Measurements from ENCODE around the gene IFT25.

IFT25 gene

GRCh38 chr1:53930932-53931331, 14.6 kb downstream of the IFT25 start:
- no peak for DNase-seq (ENCODE audit: low read depth in 4 of 4, low spot score in 1 of 4)

GRCh38 chr1:53929246-53929960, 16.1 kb downstream of the IFT25 start:
- no peak for DNase-seq (ENCODE audit: low read depth in 4 of 4, low spot score in 1 of 4)

GRCh38 chr1:53927376-53927881, 18.1 kb downstream of the IFT25 start:
- no peak for DNase-seq (ENCODE audit: low read depth in 4 of 4, low spot score in 1 of 4)

GRCh38 chr1:53919675-53920066, 25.8 kb downstream of the IFT25 start:
- no peak for DNase-seq (ENCODE audit: low read depth in 4 of 4, low spot score in 1 of 4)

GRCh38 chr1:53918343-53918742, 27.2 kb downstream of the IFT25 start:
- no peak for DNase-seq (ENCODE audit: low read depth in 4 of 4, low spot score in 1 of 4)

GRCh38 chr1:53913352-53914033, 32.0 kb downstream of the IFT25 start:
- no peak for DNase-seq (ENCODE audit: low read depth in 4 of 4, low spot score in 1 of 4)

- no peak for DNase-seq (ENCODE audit: low read depth in 4 of 4, low spot score in 1 of 4)
These were observed 34.1 kb downstream of the IFT25 start for GRCh38 chr1:53911442-53911841.

- no peak for DNase-seq (ENCODE audit: low read depth in 4 of 4, low spot score in 1 of 4)
These were observed 35.6 kb downstream of the IFT25 start for GRCh38 chr1:53909946-53910345.

- DNase-seq (ENCODE audit: low read depth in 4 of 4, low spot score in 1 of 4): no peak
These were observed 39.4 kb downstream of the IFT25 start for GRCh38 chr1:53906121-53906520.

- no peak for DNase-seq (ENCODE audit: low read depth in 4 of 4, low spot score in 1 of 4)
These were observed 40.0 kb downstream of the IFT25 start for GRCh38 chr1:53905509-53905908.

GRCh38 chr1:53902235-53903138, 43.0 kb downstream of the IFT25 start:
- DNase-seq (ENCODE audit: low read depth in 4 of 4, low spot score in 1 of 4): no peak

- DNase-seq (ENCODE audit: low read depth in 4 of 4, low spot score in 1 of 4): no peak
These were observed 45.8 kb downstream of the IFT25 start for GRCh38 chr1:53899708-53900107.

- no peak for DNase-seq (ENCODE audit: low read depth in 4 of 4, low spot score in 1 of 4)
These were observed 46.3 kb downstream of the IFT25 start for GRCh38 chr1:53899206-53899628.

GRCh38 chr1:53896635-53897229, 48.8 kb downstream of the IFT25 start:
- no peak for DNase-seq (ENCODE audit: low read depth in 4 of 4, low spot score in 1 of 4)

GRCh38 chr1:53895421-53895820, 50.1 kb downstream of the IFT25 start:
- no peak for DNase-seq (ENCODE audit: low read depth in 4 of 4, low spot score in 1 of 4)

- no peak for DNase-seq (ENCODE audit: low read depth in 4 of 4, low spot score in 1 of 4)
These were observed 50.9 kb downstream of the IFT25 start for GRCh38 chr1:53894644-53895043.

- no peak for DNase-seq (ENCODE audit: low read depth in 4 of 4, low spot score in 1 of 4)
These were observed 51.4 kb downstream of the IFT25 start, which contains the start of gene DIO1 for GRCh38 chr1:53893999-53894636. DIO1 (plus strand) TSS chr1:53894187; CDS start chr1:53894211, 24 bp downstream.

- DNase-seq (ENCODE audit: low read depth in 4 of 4, low spot score in 1 of 4): no peak
These were observed 52.6 kb downstream of the IFT25 start for GRCh38 chr1:53892911-53893310.

GRCh38 chr1:53891678-53892077, 53.8 kb downstream of the IFT25 start:
- DNase-seq (ENCODE audit: low read depth in 4 of 4, low spot score in 1 of 4): no peak

- no peak for DNase-seq (ENCODE audit: low read depth in 4 of 4, low spot score in 1 of 4)
These were observed 54.5 kb downstream of the IFT25 start for GRCh38 chr1:53891018-53891417.
